AG04449 (cell line): ENCODE measurements around the gene TSPO.

ENCODE experiments used
- CTCF ChIA-PET: fragments of 350-600 bp; formaldehyde crosslinking; extraction: SDS; loops from one replicate; lab custom pipeline; 2021; ENCODE audit warnings: antibody characterized with exemption; lab: Yijun Ruan, JAX
- POLR2A ChIA-PET: fragments of 400-600, 350-600 bp; formaldehyde crosslinking; extraction: SDS; loops from one replicate; lab custom pipeline; 2020; ENCODE audit warnings: antibody characterized with exemption, inconsistent platforms; lab: Yijun Ruan, JAX
- DNase-seq: peaks from one replicate; pipeline ENCODE4 v3.0.0-alpha.2; 2010; ENCODE audit warnings: low read depth, low spot score
- H3K4me3 ChIP-seq: 2 replicates; pipeline ENCODE4 v1.5.1; 2011; ENCODE audit warnings: low read depth, mild to moderate bottlenecking, control low read depth, low read length
- CTCF ChIP-seq: IDR thresholded peaks from one replicate; pipeline ENCODE4 v1.5.1; 2011; ENCODE audit warnings: mild to moderate bottlenecking, moderate library complexity, low read length, control low read depth, inconsistent platforms; ENCODE audit not compliant: insufficient read depth; ENCODE audit errors: missing control alignments

TSPO gene

GRCh38 chr22:43160497-43161126 is 9.3 kb downstream of the TSPO start:
- no peak overlapping the region for H3K4me3 ChIP-seq
- ChIA-PET POLR2A (no interaction called here), CTCF (no interaction called here)
- TF ChIP-seq CTCF = no peak
- DNase-seq = no peak

GRCh38 chr22:43162412-43163150 is 11.2 kb downstream of the TSPO start:
- ChIA-PET POLR2A (no interaction called here), CTCF (no interaction called here)
- no peak for TF ChIP-seq CTCF

GRCh38 chr22:43163241-43163795 is 12.0 kb downstream of the TSPO start:
- H3K4me3 ChIP-seq = no peak overlapping the region
- no peak for DNase-seq
- CTCF ChIA-PET = interaction anchor here (1.2 kb wide), 1 partner anchor 24 kb away, joined by 4 read pairs; the partner anchor contains the start of gene TTLL12
- TF ChIP-seq CTCF = no peak
- POLR2A ChIA-PET = no interaction called here

More at GRCh38 chr22:43162412-43163150, 11.2 kb downstream of the TSPO start:
- H3K4me3 ChIP-seq = no peak overlapping the region
- DNase-seq = no peak

GRCh38 chr22:43164636-43165035 is 13.3 kb downstream of the TSPO start:
- CTCF ChIA-PET = interaction anchor here (1.0 kb wide), 1 partner anchor 23 kb away, joined by 3 read pairs; no protein-coding TSS in a partner anchor
- POLR2A ChIA-PET = interaction anchor here (1.2 kb wide), 1 partner anchor 12 kb away, joined by 5 read pairs; no protein-coding TSS in a partner anchor
- no peak for TF ChIP-seq CTCF
- no peak for DNase-seq
- H3K4me3 ChIP-seq = no peak overlapping the region

- ChIA-PET CTCF (no interaction called here), POLR2A (no interaction called here)
- no peak for DNase-seq
- TF ChIP-seq CTCF = no peak
- H3K4me3 ChIP-seq = no peak overlapping the region
Measured at GRCh38 chr22:43166132-43166930, 15.0 kb downstream of the TSPO start.
